ENCODE results near the gene GYS1.
"Not testable (repeated sequence)": the region's sequence is repeated elsewhere in the genome, so short reads cannot be mapped to it uniquely, and the experiment has no call there.

The GYS1 gene

GRCh38 chr19:48993175-48994034, at the start of gene GYS1, which contains the start of gene RUVBL2:
GYS1 (minus strand) TSS chr19:48993309; CDS start chr19:48993112, 197 bp downstream.
RUVBL2 (plus strand) TSS chr19:48993887; CDS start chr19:48993912, 25 bp downstream.
- Histone ChIP-seq H3K4me3 (ENCODE audit: low read length) (peak within 1 kb of the TSS; percentile 91), H3K9ac (ENCODE audit: low read length) (peak within 1 kb of the TSS; percentile 77), H3K4me1 (ENCODE audit: control insufficient read depth, insufficient read depth, low read length) (peaks cover 11% of the 10 kb centered on the region), H3K27ac (ENCODE audit: low read depth, low read length) (peak within 1 kb of the TSS; percentile 95), H3K36me3 (ENCODE audit: control insufficient read depth, insufficient read depth, low read length) (peaks cover 9% of the 10 kb centered on the region), H3K27me3 (ENCODE audit: control insufficient read depth, insufficient read depth, low read length) (no peaks in the 10 kb centered on the region)

- not testable (repeated sequence) for H3K27ac ChIP-seq (ENCODE audit: low read depth, low read length); H3K27me3 ChIP-seq (ENCODE audit: control insufficient read depth, insufficient read depth, low read length); H3K4me1 ChIP-seq (ENCODE audit: control insufficient read depth, insufficient read depth, low read length); H3K36me3 ChIP-seq (ENCODE audit: control insufficient read depth, insufficient read depth, low read length); H3K4me3 ChIP-seq (ENCODE audit: low read length); H3K9ac ChIP-seq (ENCODE audit: low read length)
Measured at GRCh38 chr19:49042666-49043065, 49.6 kb upstream of the GYS1 start.

DNA sequence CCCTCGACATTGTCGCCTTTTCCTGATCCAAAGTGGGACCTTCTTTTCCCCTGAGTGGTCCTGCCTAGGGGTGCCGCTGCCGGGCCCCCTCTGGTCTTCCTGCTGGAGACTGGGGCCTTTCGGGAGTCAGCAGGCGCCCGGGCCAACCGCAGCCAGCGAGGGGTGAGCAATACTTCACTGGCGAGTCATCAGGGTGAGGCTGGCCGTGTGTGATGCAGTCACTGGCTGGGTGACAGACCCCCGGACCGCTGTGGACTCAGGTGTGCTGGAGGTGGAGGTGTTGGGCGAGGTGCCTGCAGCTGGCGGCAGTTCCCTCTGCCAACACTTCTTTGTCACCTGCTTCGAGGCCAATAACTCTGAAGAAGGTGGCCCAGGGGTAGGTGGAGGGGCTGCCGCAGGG, 49.1 kb upstream of the GYS1 start:
- Histone ChIP-seq H3K9ac (ENCODE audit: low read length) (no peak overlapping the region), H3K27ac (ENCODE audit: low read depth, low read length) (no peak overlapping the region), H3K27me3 (ENCODE audit: control insufficient read depth, insufficient read depth, low read length) (no peaks in the 10 kb centered on the region), H3K4me1 (ENCODE audit: control insufficient read depth, insufficient read depth, low read length) (no peaks in the 10 kb centered on the region), H3K4me3 (ENCODE audit: low read length) (no peak overlapping the region), H3K36me3 (ENCODE audit: control insufficient read depth, insufficient read depth, low read length) (no peaks in the 10 kb centered on the region)

DNA sequence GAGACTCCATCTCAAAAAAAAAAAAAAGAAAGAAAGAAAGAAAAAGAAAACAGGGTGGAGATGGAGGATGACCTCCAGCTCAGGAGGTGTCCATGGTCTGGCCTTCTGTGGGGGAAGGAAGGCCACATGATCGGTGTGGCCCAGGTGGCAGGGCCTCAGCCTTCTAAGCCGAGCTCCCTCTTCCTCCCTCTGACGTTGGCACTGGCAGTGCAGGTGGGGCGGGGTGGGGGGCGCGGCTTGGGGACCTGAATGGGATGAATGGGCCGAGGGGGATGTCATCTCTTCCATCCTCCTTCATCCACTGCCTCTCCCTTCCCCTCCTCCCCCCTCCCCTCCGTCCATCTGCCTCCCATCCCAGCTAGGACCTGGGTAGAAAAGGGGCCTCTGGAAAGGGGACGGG, 46.6 kb upstream of the GYS1 start:
- not testable (repeated sequence) for H3K36me3 ChIP-seq (ENCODE audit: control insufficient read depth, insufficient read depth, low read length); H3K4me1 ChIP-seq (ENCODE audit: control insufficient read depth, insufficient read depth, low read length); H3K4me3 ChIP-seq (ENCODE audit: low read length); H3K27ac ChIP-seq (ENCODE audit: low read depth, low read length); H3K27me3 ChIP-seq (ENCODE audit: control insufficient read depth, insufficient read depth, low read length); H3K9ac ChIP-seq (ENCODE audit: low read length)

- H3K4me3 ChIP-seq (ENCODE audit: low read length); H3K4me1 ChIP-seq (ENCODE audit: control insufficient read depth, insufficient read depth, low read length); H3K9ac ChIP-seq (ENCODE audit: low read length); H3K27me3 ChIP-seq (ENCODE audit: control insufficient read depth, insufficient read depth, low read length); H3K27ac ChIP-seq (ENCODE audit: low read depth, low read length); H3K36me3 ChIP-seq (ENCODE audit: control insufficient read depth, insufficient read depth, low read length): not testable (repeated sequence)
Measured at GRCh38 chr19:49038557-49039276, 45.6 kb upstream of the GYS1 start.

- H3K27me3 ChIP-seq (ENCODE audit: control insufficient read depth, insufficient read depth, low read length), result not testable (repeated sequence)
Measured at GRCh38 chr19:49038111-49038510, 45.0 kb upstream of the GYS1 start.

GRCh38 chr19:49036815-49037214, 43.7 kb upstream of the GYS1 start, which contains the start of gene CGB1:
CGB1 (minus strand) TSS chr19:49036895; CDS start chr19:49036711, 184 bp downstream.
- not testable (repeated sequence) for H3K27ac ChIP-seq (ENCODE audit: low read depth, low read length); H3K36me3 ChIP-seq (ENCODE audit: control insufficient read depth, insufficient read depth, low read length); H3K27me3 ChIP-seq (ENCODE audit: control insufficient read depth, insufficient read depth, low read length)

More at GRCh38 chr19:49038111-49038510, 45.0 kb upstream of the GYS1 start:
- not testable (repeated sequence) for H3K36me3 ChIP-seq (ENCODE audit: control insufficient read depth, insufficient read depth, low read length); H3K9ac ChIP-seq (ENCODE audit: low read length); H3K27ac ChIP-seq (ENCODE audit: low read depth, low read length); H3K4me3 ChIP-seq (ENCODE audit: low read length); H3K4me1 ChIP-seq (ENCODE audit: control insufficient read depth, insufficient read depth, low read length)

DNA sequence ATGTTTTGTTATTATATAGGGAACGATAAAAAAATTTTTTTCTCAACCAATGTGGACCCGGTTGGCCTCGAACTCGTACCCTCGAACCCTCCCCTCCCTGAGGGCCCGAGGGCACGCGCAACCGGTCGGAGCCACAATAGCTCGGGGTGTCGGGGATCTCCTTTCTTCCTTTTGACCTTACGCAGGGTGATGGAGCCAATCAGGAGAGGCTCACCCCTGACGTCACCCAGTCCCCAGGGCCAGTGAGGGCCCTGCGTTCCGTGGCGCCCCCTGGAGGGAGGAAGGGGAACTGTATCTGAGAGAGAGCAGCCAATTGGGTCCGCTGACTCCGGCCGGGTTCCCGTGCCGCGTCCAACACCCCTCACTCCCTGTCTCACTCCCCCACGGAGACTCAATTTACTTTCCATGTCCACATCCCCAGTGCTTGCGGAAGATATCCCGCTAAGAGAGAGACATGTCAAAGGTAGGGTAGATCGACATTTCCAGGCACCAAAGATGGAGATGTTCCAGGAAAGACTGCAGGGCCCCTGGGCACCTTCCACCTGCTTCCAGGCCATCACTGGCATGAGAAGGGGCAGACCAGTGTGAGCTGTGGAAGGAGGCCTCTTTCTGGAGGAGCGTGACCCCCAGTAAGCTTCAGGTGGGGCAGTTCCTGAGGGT, 38.7 kb upstream of the GYS1 start, which contains the start of gene CGB2:
CGB2 (plus strand) TSS at position 249 of the 660 bp plus-strand sequence; CDS start at position 455, 206 bp downstream.
- H3K4me1 ChIP-seq (ENCODE audit: control insufficient read depth, insufficient read depth, low read length); H3K4me3 ChIP-seq (ENCODE audit: low read length); H3K9ac ChIP-seq (ENCODE audit: low read length); H3K36me3 ChIP-seq (ENCODE audit: control insufficient read depth, insufficient read depth, low read length); H3K27me3 ChIP-seq (ENCODE audit: control insufficient read depth, insufficient read depth, low read length); H3K27ac ChIP-seq (ENCODE audit: low read depth, low read length): not testable (repeated sequence)

More at GRCh38 chr19:49036815-49037214, 43.7 kb upstream of the GYS1 start, which contains the start of gene CGB1:
- H3K9ac ChIP-seq (ENCODE audit: low read length); H3K4me3 ChIP-seq (ENCODE audit: low read length); H3K4me1 ChIP-seq (ENCODE audit: control insufficient read depth, insufficient read depth, low read length): not testable (repeated sequence)

DNA sequence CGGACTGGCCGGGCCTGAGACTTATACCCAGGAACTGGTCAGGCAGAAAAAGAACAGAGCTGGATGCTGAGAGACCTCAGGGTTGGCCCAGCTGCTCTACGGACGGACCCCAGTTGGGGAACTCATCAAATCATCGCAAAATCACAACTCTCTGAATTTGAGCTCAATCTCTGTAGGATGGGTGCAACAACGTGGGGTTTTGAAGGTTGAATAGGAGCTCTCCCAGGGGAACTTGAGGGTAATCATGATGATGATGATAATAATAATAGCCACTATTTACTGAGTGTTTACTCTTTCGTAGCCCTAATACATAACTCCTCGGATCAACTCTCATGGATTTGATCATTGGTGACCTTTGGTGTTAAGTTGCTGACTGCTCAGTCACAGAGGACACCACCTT, 37.2 kb upstream of the GYS1 start:
- H3K36me3 ChIP-seq (ENCODE audit: control insufficient read depth, insufficient read depth, low read length); H3K4me1 ChIP-seq (ENCODE audit: control insufficient read depth, insufficient read depth, low read length); H3K27me3 ChIP-seq (ENCODE audit: control insufficient read depth, insufficient read depth, low read length); H3K27ac ChIP-seq (ENCODE audit: low read depth, low read length); H3K4me3 ChIP-seq (ENCODE audit: low read length); H3K9ac ChIP-seq (ENCODE audit: low read length): not testable (repeated sequence)

- not testable (repeated sequence) for H3K36me3 ChIP-seq (ENCODE audit: control insufficient read depth, insufficient read depth, low read length)
Measured at GRCh38 chr19:49029749-49030148, 36.6 kb upstream of the GYS1 start.

DNA sequence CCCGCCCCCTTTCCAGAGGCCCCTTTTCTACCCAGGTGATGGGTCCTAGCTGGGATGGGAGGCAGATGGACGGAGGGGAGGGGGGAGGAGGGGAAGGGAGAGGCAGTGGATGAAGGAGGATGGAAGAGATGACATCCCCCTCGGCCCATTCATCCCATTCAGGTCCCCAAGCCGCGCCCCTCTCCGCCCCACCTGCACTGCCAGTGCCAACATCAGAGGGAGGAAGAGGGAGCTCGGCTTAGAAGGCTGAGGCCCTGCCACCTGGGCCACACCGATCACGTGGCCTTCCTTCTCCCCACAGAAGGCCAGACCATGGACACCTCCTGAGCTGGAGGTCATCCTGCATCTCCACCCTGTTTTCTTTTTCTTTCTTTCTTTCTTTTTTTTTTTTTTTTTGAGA, 35.6 kb upstream of the GYS1 start:
- H3K9ac ChIP-seq (ENCODE audit: low read length); H3K4me1 ChIP-seq (ENCODE audit: control insufficient read depth, insufficient read depth, low read length); H3K4me3 ChIP-seq (ENCODE audit: low read length); H3K36me3 ChIP-seq (ENCODE audit: control insufficient read depth, insufficient read depth, low read length); H3K27me3 ChIP-seq (ENCODE audit: control insufficient read depth, insufficient read depth, low read length); H3K27ac ChIP-seq (ENCODE audit: low read depth, low read length): not testable (repeated sequence)

More at GRCh38 chr19:49029749-49030148, 36.6 kb upstream of the GYS1 start:
- H3K27me3 ChIP-seq (ENCODE audit: control insufficient read depth, insufficient read depth, low read length); H3K4me3 ChIP-seq (ENCODE audit: low read length); H3K4me1 ChIP-seq (ENCODE audit: control insufficient read depth, insufficient read depth, low read length); H3K9ac ChIP-seq (ENCODE audit: low read length); H3K27ac ChIP-seq (ENCODE audit: low read depth, low read length): not testable (repeated sequence)

DNA sequence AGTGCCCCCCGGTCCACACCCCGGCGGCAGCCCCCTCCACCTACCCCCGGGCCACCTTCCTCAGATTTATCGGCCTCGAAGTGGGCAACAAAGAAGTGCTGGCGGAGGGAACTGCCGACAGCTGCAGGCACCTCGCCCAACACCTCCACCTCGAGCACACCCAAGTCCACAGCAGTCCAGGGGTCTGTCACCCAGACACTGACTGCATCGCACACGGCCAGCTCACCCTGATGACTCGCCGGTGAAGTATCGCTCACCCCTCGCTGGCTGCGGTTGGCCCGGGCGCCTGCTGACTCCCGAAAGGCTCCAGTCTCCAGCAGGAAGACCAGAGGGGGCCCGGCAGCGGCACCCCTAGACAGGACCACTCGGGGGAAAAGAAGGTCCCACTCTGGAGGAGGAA, 32.5 kb upstream of the GYS1 start:
- H3K4me3 ChIP-seq (ENCODE audit: low read length); H3K27ac ChIP-seq (ENCODE audit: low read depth, low read length); H3K9ac ChIP-seq (ENCODE audit: low read length); H3K4me1 ChIP-seq (ENCODE audit: control insufficient read depth, insufficient read depth, low read length); H3K36me3 ChIP-seq (ENCODE audit: control insufficient read depth, insufficient read depth, low read length); H3K27me3 ChIP-seq (ENCODE audit: control insufficient read depth, insufficient read depth, low read length): not testable (repeated sequence)
